Peyer's patch (tissue), 4 donors: Measurements from ENCODE around the gene CELF4. TPM values are rescaled to one million over a fixed set of nuclear protein-coding genes. Genes with fewer than 3 reads are reported as not detected.

Experiments used
- DNase-seq, 3 donors: peaks; one replicate each; pipeline ENCODE4 v3.0.0-alpha.2; 2017 to 2019
- H3K27ac ChIP-seq, 4 donors: fragments of 200-600 bp; sonication (generic); one replicate each; pipeline ENCODE4 v1.5.1; 2016 to 2019
- H3K27me3 ChIP-seq, 2 donors: fragments of 200-600 bp; sonication (generic); one replicate each; pipeline ENCODE4 v1.5.1; 2019
- H3K36me3 ChIP-seq, 3 donors: fragments of 200-600 bp; sonication (generic); one replicate each; pipeline ENCODE4 v1.5.1; 2016 to 2019
- H3K4me1 ChIP-seq, 4 donors: fragments of 200-600 bp; sonication (generic); one replicate each; pipeline ENCODE4 v1.5.1; 2016 to 2019
- H3K4me3 ChIP-seq, 4 donors: fragments of 200-600 bp; sonication (generic); 1 replicate in 3 of 4; 2 replicates in 1 of 4; pipeline ENCODE4 v1.5.1; 2016 to 2019; ENCODE audit warnings: mild to moderate bottlenecking in 1 of 4
- H3K9me3 ChIP-seq, 4 donors: fragments of 200-600 bp; sonication (generic); one replicate each; pipeline ENCODE4 v1.5.1; 2016 to 2019; ENCODE audit warnings: mild to moderate bottlenecking in 1 of 4
- CTCF ChIP-seq, 6 experiments: fragments of 450-650 bp in 4 of 6; fragments of 200-600 bp in 2 of 6; sonication (generic) in 1 of 6; IDR thresholded peaks; one replicate each; pipeline ENCODE4 v1.5.1; 2017 to 2019; ENCODE audit warnings: antibody characterized with exemption in 6 of 6, mild to moderate bottlenecking in 3 of 6, moderate library complexity in 1 of 6
- POLR2A ChIP-seq, 2 donors: fragments of 450-650 bp; IDR thresholded peaks; one replicate each; pipeline ENCODE4 v1.5.1; 2017; ENCODE audit warnings: antibody characterized with exemption in 2 of 2, mild to moderate bottlenecking in 2 of 2, moderate library complexity in 2 of 2
- total RNA-seq, 4 donors: library from RNA; depleted of rRNA; stranded (reverse); fragments of >200 nt; gene quantifications; one replicate each; pipeline ENCODE4 v1.1.0, GENCODE V29; 2016

Gene CELF4
- total RNA-seq, 4 donors from 2014 or later: 0.35 to 4.8 TPM; not detected in 2

- no peaks in the 10 kb centered on the region for H3K9me3 ChIP-seq
- TF ChIP-seq CTCF (IDR thresholded peaks at IDR 0.05) (peak in 2 of 6 experiments; percentile 12 to 14), POLR2A (IDR thresholded peaks at IDR 0.05) (no peak)
- no peak overlapping the region for H3K27ac ChIP-seq
- no peaks in the 10 kb centered on the region for H3K4me1 ChIP-seq
- H3K4me3 ChIP-seq: no peak overlapping the region
- H3K36me3 ChIP-seq: no peaks in the 10 kb centered on the region
- no peaks in the 10 kb centered on the region for H3K27me3 ChIP-seq
- no peak for DNase-seq
Observed at GRCh38 chr18:37578886-37579513, 13.4 kb upstream of the CELF4 start.

GRCh38 chr18:37578182-37578678 lies 12.6 kb upstream of the CELF4 start:
- Histone ChIP-seq H3K4me3 (no peak overlapping the region), H3K27ac (no peak overlapping the region), H3K36me3 (no peaks in the 10 kb centered on the region), H3K4me1 (no peaks in the 10 kb centered on the region), H3K27me3 (no peaks in the 10 kb centered on the region), H3K9me3 (no peaks in the 10 kb centered on the region)
- TF ChIP-seq CTCF (IDR thresholded peaks at IDR 0.05) (no peak), POLR2A (IDR thresholded peaks at IDR 0.05) (no peak)
- DNase-seq: no peak

- no peaks in the 10 kb centered on the region for H3K4me1 ChIP-seq
- no peaks in the 10 kb centered on the region for H3K27me3 ChIP-seq
- TF ChIP-seq POLR2A (IDR thresholded peaks at IDR 0.05) (no peak), CTCF (IDR thresholded peaks at IDR 0.05) (no peak)
- H3K27ac ChIP-seq: no peak overlapping the region
- no peak overlapping the region for H3K4me3 ChIP-seq
- no peaks in the 10 kb centered on the region for H3K9me3 ChIP-seq
- no peaks in the 10 kb centered on the region for H3K36me3 ChIP-seq
- no peak for DNase-seq
Observed at GRCh38 chr18:37577051-37577611, 11.5 kb upstream of the CELF4 start.

- no peaks in the 10 kb centered on the region for H3K4me1 ChIP-seq
- no peak overlapping the region for H3K4me3 ChIP-seq
- TF ChIP-seq CTCF (IDR thresholded peaks at IDR 0.05) (no peak), POLR2A (IDR thresholded peaks at IDR 0.05) (no peak)
- H3K27ac ChIP-seq: no peak overlapping the region
- no peaks in the 10 kb centered on the region for H3K9me3 ChIP-seq
- DNase-seq: no peak
- H3K27me3 ChIP-seq: no peaks in the 10 kb centered on the region
- H3K36me3 ChIP-seq: no peaks in the 10 kb centered on the region
Observed at GRCh38 chr18:37575646-37576045, 10.0 kb upstream of the CELF4 start.

GRCh38 chr18:37574113-37574512 lies 8.5 kb upstream of the CELF4 start:
- DNase-seq: no peak
- Histone ChIP-seq H3K36me3 (no peaks in the 10 kb centered on the region), H3K27ac (no peak overlapping the region), H3K27me3 (peaks cover 0 to 3% of the 10 kb centered on the region in 2 donors), H3K9me3 (no peaks in the 10 kb centered on the region), H3K4me3 (no peak overlapping the region), H3K4me1 (no peaks in the 10 kb centered on the region)
- TF ChIP-seq CTCF (IDR thresholded peaks at IDR 0.05) (no peak), POLR2A (IDR thresholded peaks at IDR 0.05) (no peak)
